Gastroesophageal sphincter (tissue), 3 donors: ENCODE results near the gene OR2D2.

Experiments used
- POLR2A ChIP-seq, 2 donors: fragments of 450-650 bp; IDR thresholded peaks; one replicate each; pipeline ENCODE4 v1.6.1; 2017; ENCODE audit warnings: antibody characterized with exemption in 2 of 2, mild to moderate bottlenecking in 2 of 2, moderate library complexity in 1 of 2
- TF ChIP-seq, protein P1 (sequence below), 4 experiments: fragments of 200-600 bp in 2 of 4; fragments of 450-650 bp in 2 of 4; sonication (generic) in 1 of 4; IDR thresholded peaks; one replicate each; pipeline ENCODE4 v1.5.1; 2017 to 2019; ENCODE audit warnings: antibody characterized with exemption in 4 of 4, mild to moderate bottlenecking in 2 of 4, moderate library complexity in 2 of 4

DNA sequence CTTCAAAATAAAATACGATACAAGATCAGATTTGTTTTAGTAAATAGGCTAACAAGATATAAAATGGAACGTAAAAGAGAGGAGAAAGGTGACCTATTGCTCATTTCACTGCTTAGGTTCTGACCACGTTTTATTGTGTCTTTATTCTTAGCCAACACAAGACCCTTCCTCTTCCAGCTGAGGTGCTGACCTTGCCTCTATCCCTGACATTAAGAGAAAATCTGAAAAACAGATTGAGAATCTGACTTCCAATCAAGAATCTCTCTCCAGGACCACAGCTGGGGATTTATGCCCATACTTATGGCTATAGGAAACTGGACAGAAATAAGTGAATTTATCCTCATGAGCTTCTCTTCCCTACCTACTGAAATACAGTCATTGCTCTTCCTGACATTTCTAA lies 46.9 kb downstream of the OR2D2 start, which contains the start of gene OR10A5:
- TF ChIP-seq, protein P1, sequence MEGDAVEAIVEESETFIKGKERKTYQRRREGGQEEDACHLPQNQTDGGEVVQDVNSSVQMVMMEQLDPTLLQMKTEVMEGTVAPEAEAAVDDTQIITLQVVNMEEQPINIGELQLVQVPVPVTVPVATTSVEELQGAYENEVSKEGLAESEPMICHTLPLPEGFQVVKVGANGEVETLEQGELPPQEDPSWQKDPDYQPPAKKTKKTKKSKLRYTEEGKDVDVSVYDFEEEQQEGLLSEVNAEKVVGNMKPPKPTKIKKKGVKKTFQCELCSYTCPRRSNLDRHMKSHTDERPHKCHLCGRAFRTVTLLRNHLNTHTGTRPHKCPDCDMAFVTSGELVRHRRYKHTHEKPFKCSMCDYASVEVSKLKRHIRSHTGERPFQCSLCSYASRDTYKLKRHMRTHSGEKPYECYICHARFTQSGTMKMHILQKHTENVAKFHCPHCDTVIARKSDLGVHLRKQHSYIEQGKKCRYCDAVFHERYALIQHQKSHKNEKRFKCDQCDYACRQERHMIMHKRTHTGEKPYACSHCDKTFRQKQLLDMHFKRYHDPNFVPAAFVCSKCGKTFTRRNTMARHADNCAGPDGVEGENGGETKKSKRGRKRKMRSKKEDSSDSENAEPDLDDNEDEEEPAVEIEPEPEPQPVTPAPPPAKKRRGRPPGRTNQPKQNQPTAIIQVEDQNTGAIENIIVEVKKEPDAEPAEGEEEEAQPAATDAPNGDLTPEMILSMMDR (IDR thresholded peaks at IDR 0.05), result no peak
- TF ChIP-seq POLR2A (IDR thresholded peaks at IDR 0.05), result no peak
